Colonic mucosa (tissue), 4 donors: Measurements from ENCODE around the gene BMI1. TPM values are rescaled to one million over a fixed set of nuclear protein-coding genes. Genes with fewer than 3 reads are reported as not detected.

Experiments
- DNase-seq: peaks from one replicate; pipeline ENCODE4 v3.0.0-alpha.2; 2020
- H3K27ac ChIP-seq: fragments of 200-600 bp; one replicate; pipeline ENCODE4 v1.8.0; 2021
- H3K27me3 ChIP-seq: fragments of 200-600 bp; one replicate; pipeline ENCODE4 v1.8.0; 2021
- H3K36me3 ChIP-seq: fragments of 200-600 bp; one replicate; pipeline ENCODE4 v1.8.0; 2021
- H3K4me1 ChIP-seq: fragments of 200-600 bp; one replicate; pipeline ENCODE4 v1.8.0; 2021; ENCODE audit warnings: mild to moderate bottlenecking
- H3K4me3 ChIP-seq: fragments of 200-600 bp; one replicate; pipeline ENCODE4 v1.8.0; 2021
- H3K9ac ChIP-seq, 2 donors: one replicate each; pipeline ENCODE4 v1.7.0; 2013; ENCODE audit warnings: control low read depth in 2 of 2, low read depth in 2 of 2, low read length in 2 of 2
- H3K9me3 ChIP-seq: fragments of 200-600 bp; one replicate; pipeline ENCODE4 v1.8.0; 2021
- CTCF ChIP-seq: fragments of 200-600 bp; IDR thresholded peaks from one replicate; pipeline ENCODE4 v1.8.0; 2022; ENCODE audit warnings: antibody characterized with exemption, mild to moderate bottlenecking
- intact Hi-C: fragments of 100-400 bp; cut with DNase I; formaldehyde crosslinking; loops from one replicate; pipeline ENCODE4 v1.14.1; 2022
- total RNA-seq, 2 donors: library from RNA; stranded (reverse); fragmentation: NEBNext Ultra II Directional in 1 of 2; extraction: Animal tissue kit (Norgen Biotek cat#: 25700) in 1 of 2; gene quantifications; one replicate each; pipeline ENCODE4 v1.2.1, GENCODE V29; 2021
- donor health status: healthy.
- donor health status: DM: no; HTN: no; CAD: no.
- donor health status: DM: no; HTN: no; CAD: no.

Gene BMI1
- total RNA-seq, 2 donors from 2014 or later = 23.5 to 28.6 TPM

- Histone ChIP-seq H3K27me3 (no peaks in the 10 kb centered on the region), H3K36me3 (no peaks in the 10 kb centered on the region), H3K4me3 (no peak overlapping the region), H3K4me1 (no peaks in the 10 kb centered on the region), H3K9ac (no peak overlapping the region), H3K9me3 (no peaks in the 10 kb centered on the region), H3K27ac (no peak overlapping the region)
- no peak for TF ChIP-seq CTCF
- DNase-seq = no peak
- intact Hi-C loops = no loop called here
These were observed 53.7 kb downstream of the BMI1 start for GRCh38 chr10:22374489-22375126.

- no peak overlapping the region for H3K4me3 ChIP-seq
- H3K4me1 ChIP-seq = no peaks in the 10 kb centered on the region
- no peak overlapping the region for H3K9ac ChIP-seq
- no peaks in the 10 kb centered on the region for H3K27me3 ChIP-seq
- TF ChIP-seq CTCF = no peak
- no peak overlapping the region for H3K27ac ChIP-seq
- no peak for DNase-seq
- H3K9me3 ChIP-seq = no peaks in the 10 kb centered on the region
- no peaks in the 10 kb centered on the region for H3K36me3 ChIP-seq
- intact Hi-C loops = no loop called here
These were observed 58.2 kb downstream of the BMI1 start for GRCh38 chr10:22379059-22379458.

Other genes starting within 250 kb of the BMI1 start
- not detected for gene EBLN1, start 103.1 kb upstream of the BMI1 start, total RNA-seq
- gene COMMD3, start 4.7 kb upstream of the BMI1 start, total RNA-seq = 10 to 100 TPM; 41.3 to 45.7 TPM
- not detected for gene SPAG6, start 24.4 kb downstream of the BMI1 start, total RNA-seq